Amniotic epithelial cell (primary cell): ENCODE data around the gene CHPF2.

Source experiments
- DNase-seq: peaks from one replicate; pipeline ENCODE4 v3.0.0-alpha.2; 2010; ENCODE audit warnings: low read depth

CHPF2 gene

GRCh38 chr7:151204383-151205032, 27.8 kb upstream of the CHPF2 start:
- no peak for DNase-seq

GRCh38 chr7:151205730-151206129, 26.6 kb upstream of the CHPF2 start:
- no peak for DNase-seq

- peak; percentile 82 for DNase-seq
Observed at GRCh38 chr7:151206914-151207313, 25.4 kb upstream of the CHPF2 start.

GRCh38 chr7:151207315-151207714, 25.0 kb upstream of the CHPF2 start:
- no peak for DNase-seq

- DNase-seq, result no peak
Observed at GRCh38 chr7:151207804-151208203, 24.5 kb upstream of the CHPF2 start.

- no peak for DNase-seq
Observed at GRCh38 chr7:151208253-151208862, 23.9 kb upstream of the CHPF2 start.

GRCh38 chr7:151209588-151209987, 22.7 kb upstream of the CHPF2 start:
- no peak for DNase-seq

- no peak for DNase-seq
Observed at GRCh38 chr7:151210087-151210854, 22.0 kb upstream of the CHPF2 start, which contains the start of gene H2BK1. Gene H2BK1 (minus strand): TSS chr7:151210488. CDS start chr7:151210318, 170 bp downstream.

- no peak for DNase-seq
Observed at GRCh38 chr7:151211155-151211772, 21.0 kb upstream of the CHPF2 start.

GRCh38 chr7:151212626-151213025, 19.7 kb upstream of the CHPF2 start:
- no peak for DNase-seq

- no peak for DNase-seq
Observed at GRCh38 chr7:151213826-151214225, 18.5 kb upstream of the CHPF2 start.

- DNase-seq, result no peak
Observed at GRCh38 chr7:151215396-151215795, 16.9 kb upstream of the CHPF2 start.

GRCh38 chr7:151218170-151218569, 14.1 kb upstream of the CHPF2 start:
- DNase-seq, result no peak

- DNase-seq, result no peak
Observed at GRCh38 chr7:151223728-151224127, 8.6 kb upstream of the CHPF2 start.

GRCh38 chr7:151225948-151226510, 6.3 kb upstream of the CHPF2 start:
- peak; percentile 54 for DNase-seq

- DNase-seq, result no peak
Observed at GRCh38 chr7:151226560-151226874, 5.8 kb upstream of the CHPF2 start.

- DNase-seq, result peak; percentile 99
Observed at GRCh38 chr7:151226875-151227782, 5.2 kb upstream of the CHPF2 start, which contains the start of gene ABCF2. Gene ABCF2 (minus strand): TSS chr7:151227205. CDS start chr7:151226458, 747 bp downstream.

GRCh38 chr7:151228024-151228866, 4.0 kb upstream of the CHPF2 start:
- no peak for DNase-seq

- no peak for DNase-seq
Observed at GRCh38 chr7:151229249-151229648, 3.0 kb upstream of the CHPF2 start.

GRCh38 chr7:151231080-151231479, 1.2 kb upstream of the CHPF2 start:
- DNase-seq, result peak; percentile 62
